GM12873 (cell line): ENCODE results near the gene SLC66A1.

ENCODE experiments used
- CTCF ChIP-seq: IDR thresholded peaks from 2 replicates; pipeline ENCODE4 v1.5.1; 2012; ENCODE audit warnings: low read depth, mild to moderate bottlenecking, moderate library complexity, low read length, control low read depth; ENCODE audit not compliant: insufficient read depth; ENCODE audit errors: missing control alignments

The SLC66A1 gene

GRCh38 chr1:19339214-19339861, 27.2 kb downstream of the SLC66A1 start:
- no peak for TF ChIP-seq CTCF

- no peak for TF ChIP-seq CTCF
These were observed 28.3 kb downstream of the SLC66A1 start for GRCh38 chr1:19340387-19340937.

GRCh38 chr1:19341201-19342061, 29.3 kb downstream of the SLC66A1 start:
- TF ChIP-seq CTCF = peak; percentile 95

GRCh38 chr1:19342062-19342750, 30.1 kb downstream of the SLC66A1 start:
- peak; percentile 1 for TF ChIP-seq CTCF

- TF ChIP-seq CTCF = no peak
These were observed 30.9 kb downstream of the SLC66A1 start for GRCh38 chr1:19342894-19343616.

- no peak for TF ChIP-seq CTCF
These were observed 31.7 kb downstream of the SLC66A1 start for GRCh38 chr1:19343617-19344350.
